ENCODE data around the gene AMBN.
"Not testable (repeated sequence)": the region's sequence is repeated elsewhere in the genome, so short reads cannot be mapped to it uniquely, and the experiment has no call there.

AMBN gene

DNA sequence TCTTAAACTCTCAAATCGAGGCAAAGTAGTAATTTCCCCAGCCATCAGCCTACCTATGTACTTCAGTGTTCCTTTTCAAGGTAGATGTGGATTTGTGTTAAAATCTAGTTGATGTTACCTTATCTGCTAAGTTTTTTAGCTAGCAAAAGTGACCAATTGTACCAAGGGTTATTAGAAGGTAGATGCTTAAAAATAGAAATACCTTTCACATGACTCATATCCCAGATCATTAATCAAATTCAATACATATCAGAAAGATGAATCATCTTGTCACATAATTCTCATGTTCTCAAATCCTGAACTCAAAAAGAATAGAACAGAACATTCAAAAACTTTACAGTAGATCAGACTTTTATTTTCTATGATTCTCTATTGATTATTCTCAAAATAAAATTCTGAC, 40.0 kb downstream of the AMBN start:
- no peaks in the 10 kb centered on the region for H3K9me3 ChIP-seq (ENCODE audit: control insufficient read depth, insufficient read depth, low read depth, low read length)
- H3K4me1 ChIP-seq (ENCODE audit: control insufficient read depth, insufficient read depth, low read length), result no peaks in the 10 kb centered on the region
- no peaks in the 10 kb centered on the region for H3K27me3 ChIP-seq (ENCODE audit: control insufficient read depth, insufficient read depth, low read length)
- H3K27ac ChIP-seq (ENCODE audit: low read depth, low read length), result no peak overlapping the region
- H3K36me3 ChIP-seq (ENCODE audit: control insufficient read depth, insufficient read depth, low read length), result no peaks in the 10 kb centered on the region
- H3K4me3 ChIP-seq (ENCODE audit: low read depth, low read length), result no peak overlapping the region
- H3K9ac ChIP-seq (ENCODE audit: low read length), result no peak overlapping the region

GRCh38 chr4:70634482-70634881, 42.4 kb downstream of the AMBN start:
- H3K27ac ChIP-seq (ENCODE audit: low read depth, low read length), result no peak overlapping the region
- H3K4me3 ChIP-seq (ENCODE audit: low read depth, low read length), result no peak overlapping the region
- no peaks in the 10 kb centered on the region for H3K9me3 ChIP-seq (ENCODE audit: control insufficient read depth, insufficient read depth, low read depth, low read length)
- no peaks in the 10 kb centered on the region for H3K4me1 ChIP-seq (ENCODE audit: control insufficient read depth, insufficient read depth, low read length)
- no peaks in the 10 kb centered on the region for H3K27me3 ChIP-seq (ENCODE audit: control insufficient read depth, insufficient read depth, low read length)
- H3K9ac ChIP-seq (ENCODE audit: low read length), result no peak overlapping the region
- H3K36me3 ChIP-seq (ENCODE audit: control insufficient read depth, insufficient read depth, low read length), result no peaks in the 10 kb centered on the region

- H3K9me3 ChIP-seq (ENCODE audit: control insufficient read depth, insufficient read depth, low read depth, low read length), result no peaks in the 10 kb centered on the region
- no peaks in the 10 kb centered on the region for H3K4me1 ChIP-seq (ENCODE audit: control insufficient read depth, insufficient read depth, low read length)
- H3K9ac ChIP-seq (ENCODE audit: low read length), result no peak overlapping the region
- no peaks in the 10 kb centered on the region for H3K27me3 ChIP-seq (ENCODE audit: control insufficient read depth, insufficient read depth, low read length)
- no peaks in the 10 kb centered on the region for H3K36me3 ChIP-seq (ENCODE audit: control insufficient read depth, insufficient read depth, low read length)
- no peak overlapping the region for H3K27ac ChIP-seq (ENCODE audit: low read depth, low read length)
- no peak overlapping the region for H3K4me3 ChIP-seq (ENCODE audit: low read depth, low read length)
These were observed 45.3 kb downstream of the AMBN start for GRCh38 chr4:70637239-70637913.

DNA sequence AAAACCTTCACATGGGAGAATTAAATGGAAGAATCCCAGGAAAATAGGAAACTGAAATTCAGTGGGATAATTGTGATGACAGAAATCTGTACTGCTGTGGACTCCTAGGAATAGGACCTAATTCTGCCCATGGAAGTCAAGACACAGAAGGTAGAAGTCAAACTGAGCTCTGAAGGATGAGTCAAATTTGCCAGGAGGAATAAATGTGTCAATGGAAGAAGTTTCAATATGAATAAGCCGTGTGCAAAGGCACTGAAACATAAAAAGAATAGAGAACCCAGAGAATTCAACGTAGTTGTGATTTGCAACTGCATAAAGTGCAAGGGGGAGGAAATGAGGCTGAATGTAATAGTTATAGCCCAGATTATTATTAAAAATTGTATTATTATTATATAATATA, 48.1 kb downstream of the AMBN start:
- no peaks in the 10 kb centered on the region for H3K27me3 ChIP-seq (ENCODE audit: control insufficient read depth, insufficient read depth, low read length)
- H3K27ac ChIP-seq (ENCODE audit: low read depth, low read length), result no peak overlapping the region
- H3K4me1 ChIP-seq (ENCODE audit: control insufficient read depth, insufficient read depth, low read length), result no peaks in the 10 kb centered on the region
- no peak overlapping the region for H3K4me3 ChIP-seq (ENCODE audit: low read depth, low read length)
- H3K9ac ChIP-seq (ENCODE audit: low read length), result no peak overlapping the region
- H3K36me3 ChIP-seq (ENCODE audit: control insufficient read depth, insufficient read depth, low read length), result no peaks in the 10 kb centered on the region
- H3K9me3 ChIP-seq (ENCODE audit: control insufficient read depth, insufficient read depth, low read depth, low read length), result no peaks in the 10 kb centered on the region

- not testable (repeated sequence) for H3K9me3 ChIP-seq (ENCODE audit: control insufficient read depth, insufficient read depth, low read depth, low read length); H3K27me3 ChIP-seq (ENCODE audit: control insufficient read depth, insufficient read depth, low read length); H3K36me3 ChIP-seq (ENCODE audit: control insufficient read depth, insufficient read depth, low read length); H3K9ac ChIP-seq (ENCODE audit: low read length); H3K4me1 ChIP-seq (ENCODE audit: control insufficient read depth, insufficient read depth, low read length); H3K27ac ChIP-seq (ENCODE audit: low read depth, low read length); H3K4me3 ChIP-seq (ENCODE audit: low read depth, low read length)
These were observed 58.7 kb downstream of the AMBN start for GRCh38 chr4:70650741-70651140.

- no peaks in the 10 kb centered on the region for H3K9me3 ChIP-seq (ENCODE audit: control insufficient read depth, insufficient read depth, low read depth, low read length)
- no peaks in the 10 kb centered on the region for H3K36me3 ChIP-seq (ENCODE audit: control insufficient read depth, insufficient read depth, low read length)
- H3K27ac ChIP-seq (ENCODE audit: low read depth, low read length), result no peak overlapping the region
- H3K4me3 ChIP-seq (ENCODE audit: low read depth, low read length), result no peak overlapping the region
- no peaks in the 10 kb centered on the region for H3K27me3 ChIP-seq (ENCODE audit: control insufficient read depth, insufficient read depth, low read length)
- H3K4me1 ChIP-seq (ENCODE audit: control insufficient read depth, insufficient read depth, low read length), result no peaks in the 10 kb centered on the region
- no peak overlapping the region for H3K9ac ChIP-seq (ENCODE audit: low read length)
These were observed 59.9 kb downstream of the AMBN start for GRCh38 chr4:70651864-70652506.

DNA sequence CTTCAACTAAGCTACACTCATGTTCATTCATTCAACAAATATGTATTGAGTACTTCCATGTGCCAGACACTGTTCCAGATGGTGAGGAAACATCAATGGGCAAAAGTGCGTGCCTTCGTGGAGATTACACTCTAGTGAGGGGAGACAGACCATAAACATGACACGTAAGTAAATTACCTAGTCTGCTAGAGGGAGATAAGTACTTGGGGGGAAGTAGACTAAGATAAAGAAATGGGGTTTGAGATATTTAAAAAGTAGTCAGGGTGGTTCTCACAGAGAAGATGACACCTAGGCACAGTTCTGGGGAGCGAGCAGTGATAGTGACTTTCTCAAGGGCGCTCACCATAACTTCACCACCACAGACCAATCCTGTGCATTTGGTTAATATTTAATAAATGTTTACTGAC, 62.6 kb downstream of the AMBN start:
- H3K9ac ChIP-seq (ENCODE audit: low read length), result no peak overlapping the region
- H3K27ac ChIP-seq (ENCODE audit: low read depth, low read length), result no peak overlapping the region
- H3K36me3 ChIP-seq (ENCODE audit: control insufficient read depth, insufficient read depth, low read length), result no peaks in the 10 kb centered on the region
- H3K4me3 ChIP-seq (ENCODE audit: low read depth, low read length), result no peak overlapping the region
- no peaks in the 10 kb centered on the region for H3K4me1 ChIP-seq (ENCODE audit: control insufficient read depth, insufficient read depth, low read length)
- no peaks in the 10 kb centered on the region for H3K27me3 ChIP-seq (ENCODE audit: control insufficient read depth, insufficient read depth, low read length)
- no peaks in the 10 kb centered on the region for H3K9me3 ChIP-seq (ENCODE audit: control insufficient read depth, insufficient read depth, low read depth, low read length)
